Measurements from ENCODE around the gene LRRC8B. TPM values are rescaled to one million over a fixed set of nuclear protein-coding genes. Genes with fewer than 3 reads are reported as not detected.

The LRRC8B gene
- polyA plus RNA-seq, 1 of the 3 experiments (the other 2 are of a cell fraction) = 3.7 TPM

- TF ChIP-seq IRF3 (IDR thresholded peaks at IDR 0.05; ENCODE audit: low read depth, low read length) (no peak), MAX (IDR thresholded peaks at IDR 0.05; ENCODE audit: low read depth) (no peak), MEF2A (IDR thresholded peaks at IDR 0.05; ENCODE audit: borderline replicate concordance, low read depth) (no peak), RFX5 (IDR thresholded peaks at IDR 0.05; ENCODE audit: low read length) (no peak), NFIC (IDR thresholded peaks at IDR 0.05; ENCODE audit: borderline replicate concordance) (no peak)
- TF ChIP-seq, protein P1, sequence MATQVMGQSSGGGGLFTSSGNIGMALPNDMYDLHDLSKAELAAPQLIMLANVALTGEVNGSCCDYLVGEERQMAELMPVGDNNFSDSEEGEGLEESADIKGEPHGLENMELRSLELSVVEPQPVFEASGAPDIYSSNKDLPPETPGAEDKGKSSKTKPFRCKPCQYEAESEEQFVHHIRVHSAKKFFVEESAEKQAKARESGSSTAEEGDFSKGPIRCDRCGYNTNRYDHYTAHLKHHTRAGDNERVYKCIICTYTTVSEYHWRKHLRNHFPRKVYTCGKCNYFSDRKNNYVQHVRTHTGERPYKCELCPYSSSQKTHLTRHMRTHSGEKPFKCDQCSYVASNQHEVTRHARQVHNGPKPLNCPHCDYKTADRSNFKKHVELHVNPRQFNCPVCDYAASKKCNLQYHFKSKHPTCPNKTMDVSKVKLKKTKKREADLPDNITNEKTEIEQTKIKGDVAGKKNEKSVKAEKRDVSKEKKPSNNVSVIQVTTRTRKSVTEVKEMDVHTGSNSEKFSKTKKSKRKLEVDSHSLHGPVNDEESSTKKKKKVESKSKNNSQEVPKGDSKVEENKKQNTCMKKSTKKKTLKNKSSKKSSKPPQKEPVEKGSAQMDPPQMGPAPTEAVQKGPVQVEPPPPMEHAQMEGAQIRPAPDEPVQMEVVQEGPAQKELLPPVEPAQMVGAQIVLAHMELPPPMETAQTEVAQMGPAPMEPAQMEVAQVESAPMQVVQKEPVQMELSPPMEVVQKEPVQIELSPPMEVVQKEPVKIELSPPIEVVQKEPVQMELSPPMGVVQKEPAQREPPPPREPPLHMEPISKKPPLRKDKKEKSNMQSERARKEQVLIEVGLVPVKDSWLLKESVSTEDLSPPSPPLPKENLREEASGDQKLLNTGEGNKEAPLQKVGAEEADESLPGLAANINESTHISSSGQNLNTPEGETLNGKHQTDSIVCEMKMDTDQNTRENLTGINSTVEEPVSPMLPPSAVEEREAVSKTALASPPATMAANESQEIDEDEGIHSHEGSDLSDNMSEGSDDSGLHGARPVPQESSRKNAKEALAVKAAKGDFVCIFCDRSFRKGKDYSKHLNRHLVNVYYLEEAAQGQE (IDR thresholded peaks at IDR 0.05; ENCODE audit: low read depth, low read length) = no peak
These were observed 108.1 kb downstream of the LRRC8B start, which contains the start of gene LRRC8C (continued) for GRCh38 chr1:89632657-89633247.

GRCh38 chr1:89633248-89633799 is 108.7 kb downstream of the LRRC8B start:
- no peaks in the 10 kb centered on the region for H3K36me3 ChIP-seq (replicated peaks in 1 of 2; ENCODE audit: control insufficient read depth in 1 of 2, insufficient read depth in 2 of 2, low read length in 1 of 2)
- H3K4me3 ChIP-seq (ENCODE audit: low read depth in 2 of 2, low read length in 1 of 2) = peak overlapping the region; percentile 95
- DNase-seq = peak; percentile 84
- 0% methylated on average over 10 of the region's 57 CpGs for WGBS (ENCODE audit: low lambda C conversion rate)
- TF ChIP-seq, protein P1 (IDR thresholded peaks at IDR 0.05; ENCODE audit: low read depth, low read length) = no peak
- TF ChIP-seq YY1 (IDR thresholded peaks at IDR 0.05; ENCODE audit: low read depth) = no peak; the same call in 1 of the 2 replicates
- TF ChIP-seq MAX (IDR thresholded peaks at IDR 0.05; ENCODE audit: low read depth) = peak; percentile 23
- 0 out of 2 replicates have a peak, but pooled peaks have one; percentile 8 for TF ChIP-seq MXI1 (IDR thresholded peaks at IDR 0.05; ENCODE audit: low read depth, low read length)
- TF ChIP-seq TAF1 (IDR thresholded peaks at IDR 0.05; ENCODE audit: borderline replicate concordance, low read depth, low read length) = peak; percentile 20; the same call in 1 of the 2 replicates
- 0 out of 2 replicates have a peak, but pooled peaks have one; percentile 21 for TF ChIP-seq USF1 (IDR thresholded peaks at IDR 0.05; ENCODE audit: borderline replicate concordance, low read depth)
- TF ChIP-seq RAD21 (IDR thresholded peaks at IDR 0.05; ENCODE audit: low read length) = 0 out of 2 replicates have a peak, but pooled peaks have one; percentile 6
- peaks cover 26% of the 10 kb centered on the region for H3F3A ChIP-seq (replicated peaks; ENCODE audit: insufficient read depth)
- H3K27ac ChIP-seq (ENCODE audit: low read depth in 2 of 2, low read length in 1 of 2) = peak overlapping the region; percentile 65 to 88
- no peaks in the 10 kb centered on the region for H3K9me2 ChIP-seq
- no peaks in the 10 kb centered on the region for H3K9me3 ChIP-seq
- H3K4me2 ChIP-seq = peak overlapping the region; percentile 90
- peak overlapping the region; percentile 80 for H3K9ac ChIP-seq
- CTCF ChIA-PET = interaction anchor here (0.6 to 15.3 kb wide), 19 partner anchors 11 to 343 kb away, joined by 3 to 265 read pairs (median 4); no protein-coding TSS in a partner anchor
- H3K27me3 ChIP-seq (ENCODE audit: insufficient read depth) = no peaks in the 10 kb centered on the region
- peaks cover 39% of the 10 kb centered on the region for H3K79me2 ChIP-seq (ENCODE audit: insufficient read depth)
- peak overlapping the region; percentile 92 for H2AFZ ChIP-seq (ENCODE audit: low read depth)
- H3K4me1 ChIP-seq (ENCODE audit: control insufficient read depth in 1 of 2, insufficient read depth in 2 of 2, low read depth in 1 of 2, low read length in 1 of 2) = peaks cover 12% of the 10 kb centered on the region in 2 experiments
- no peaks in the 10 kb centered on the region for H4K20me1 ChIP-seq (ENCODE audit: insufficient read depth)
- POLR2A ChIA-PET = interaction anchor here (1.0 to 2.5 kb wide), 2 partner anchors 82 to 130 kb away, joined by 3 to 20 read pairs; no protein-coding TSS in a partner anchor
